GM19043 (cell line): Measurements from ENCODE around the gene PIWIL1.

Experiments
- ATAC-seq: cut with Tn5 transposase; IDR thresholded peaks from one replicate; pipeline ENCODE4 v1.9.1; 2021; ENCODE audit warnings: low read depth; ENCODE audit not compliant: unreplicated experiment

The PIWIL1 gene

GRCh38 chr12:130335517-130336392 lies 1.9 kb upstream of the PIWIL1 start:
- ATAC-seq = no peak

DNA sequence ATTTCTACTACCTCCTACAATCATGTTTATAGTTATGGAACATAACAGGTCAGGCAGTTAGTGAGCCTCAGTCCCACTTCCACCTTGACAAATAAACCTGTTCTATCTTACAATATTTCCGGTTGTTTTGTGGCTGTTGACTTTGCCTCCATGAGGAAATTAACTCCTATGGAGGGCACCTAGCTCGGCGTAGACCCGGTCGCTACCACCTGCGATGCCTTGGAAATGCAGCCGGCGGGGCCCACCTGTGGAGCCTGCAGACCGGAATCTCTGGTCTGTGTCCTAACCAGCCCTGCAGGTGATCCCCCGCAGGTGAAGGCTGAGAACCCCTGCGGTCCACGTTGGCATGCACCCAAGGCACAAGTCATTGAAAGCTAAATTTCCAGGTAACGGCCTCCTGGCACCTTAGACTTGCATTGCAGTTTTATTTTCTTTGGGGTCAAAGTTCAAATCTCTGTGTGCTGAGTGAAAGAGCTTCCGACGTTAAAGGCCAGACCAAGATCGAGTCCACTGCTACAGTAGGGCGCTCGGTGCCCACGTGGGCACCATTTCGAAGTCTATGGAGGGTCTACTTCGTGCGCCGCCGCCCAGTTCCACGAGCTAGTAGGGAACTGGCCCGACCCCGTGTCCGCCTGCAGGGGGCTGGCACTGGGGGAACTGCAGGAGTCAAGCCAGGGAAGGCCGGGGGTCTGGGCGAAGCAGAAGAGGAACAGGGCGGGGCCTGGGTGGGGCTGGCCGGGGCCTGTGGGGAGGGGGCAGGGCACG lies 782 bp upstream of the PIWIL1 start:
- no peak for ATAC-seq

DNA sequence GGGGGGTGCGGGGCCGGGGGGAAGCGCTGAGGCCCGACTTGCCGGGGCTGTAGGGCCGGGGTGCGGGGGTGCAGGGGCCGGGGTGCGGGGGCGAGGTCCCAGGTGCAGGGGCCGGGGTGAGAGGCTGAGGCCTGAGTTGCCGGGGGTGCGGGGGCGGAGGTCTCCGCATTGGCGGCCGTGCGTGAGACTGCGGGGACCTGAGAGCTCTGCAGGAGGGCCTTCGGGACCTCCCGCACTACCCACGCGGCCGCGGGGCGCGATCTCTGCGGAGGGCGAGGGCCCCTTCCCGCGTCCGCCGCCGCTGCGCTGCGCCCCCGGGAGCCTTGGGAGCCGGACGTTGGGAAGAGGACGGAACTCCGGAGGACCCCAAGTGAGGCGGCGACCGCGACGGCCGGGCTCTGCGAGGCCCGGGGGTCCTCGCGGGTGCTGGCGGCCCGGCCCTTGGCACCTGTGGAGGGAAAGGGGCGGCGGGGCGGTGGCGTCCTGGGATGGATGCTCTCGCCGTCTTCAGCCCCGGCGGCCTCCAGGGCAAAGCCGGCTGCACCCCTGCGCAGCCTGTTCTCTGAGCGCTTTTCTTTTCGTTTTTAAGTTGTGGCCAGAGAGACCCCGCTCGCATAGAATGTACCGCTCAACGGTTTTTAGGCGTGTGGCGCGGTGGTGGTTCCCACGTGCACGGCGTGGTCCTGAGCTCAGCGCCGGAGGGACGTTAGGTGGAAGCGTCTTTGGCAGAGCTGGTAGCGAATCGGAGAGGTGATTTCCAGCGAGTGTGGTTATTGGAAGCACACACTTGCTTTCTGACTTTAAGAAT lies 1.3 kb downstream of the PIWIL1 start:
- no peak for ATAC-seq

DNA sequence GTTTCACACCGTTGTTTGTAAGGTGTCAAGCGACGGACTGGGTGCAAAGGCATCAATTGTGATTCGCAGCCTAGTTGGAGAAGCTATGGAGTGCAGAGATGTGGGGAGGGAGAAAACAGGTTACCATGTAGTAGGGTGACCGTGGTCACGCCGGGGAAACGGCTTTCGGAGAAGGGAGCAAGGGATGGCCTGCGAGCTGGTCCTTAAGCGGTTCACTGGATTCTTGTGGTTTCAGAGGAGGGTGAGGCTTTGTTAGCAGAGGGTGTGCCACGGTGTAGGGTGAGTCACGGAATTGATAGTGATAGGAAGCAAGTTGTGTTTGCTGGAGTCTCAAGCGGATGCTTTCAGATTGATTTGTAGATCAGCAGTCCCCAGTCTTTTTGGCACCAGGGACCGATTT lies 2.3 kb downstream of the PIWIL1 start:
- ATAC-seq = no peak

- ATAC-seq = no peak
These were observed 4.8 kb downstream of the PIWIL1 start for GRCh38 chr12:130342442-130342841.

DNA sequence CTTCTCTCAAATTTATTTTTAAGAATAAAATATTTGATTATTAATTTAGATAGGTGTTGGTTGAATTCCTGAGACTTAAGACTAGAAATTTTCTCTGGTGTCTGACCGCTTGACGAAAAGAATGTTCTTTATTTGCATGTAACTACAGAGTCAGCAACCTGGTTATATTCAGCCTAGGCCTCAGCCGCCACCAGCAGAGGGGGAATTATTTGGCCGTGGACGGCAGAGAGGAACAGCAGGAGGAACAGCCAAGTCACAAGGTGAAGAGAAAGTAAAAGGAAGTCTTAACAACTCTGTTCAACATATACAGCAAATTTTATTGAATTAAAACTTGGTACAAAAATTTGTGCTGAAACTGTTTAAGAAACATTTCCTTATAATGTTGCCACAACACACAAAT lies 5.2 kb downstream of the PIWIL1 start:
- no peak for ATAC-seq

GRCh38 chr12:130344529-130344928 lies 6.8 kb downstream of the PIWIL1 start:
- no peak for ATAC-seq

- ATAC-seq = no peak
These were observed 7.6 kb downstream of the PIWIL1 start for GRCh38 chr12:130345292-130345691.

- ATAC-seq = no peak
These were observed 9.9 kb downstream of the PIWIL1 start for GRCh38 chr12:130347588-130347987.

- ATAC-seq = no peak
These were observed 13.0 kb downstream of the PIWIL1 start for GRCh38 chr12:130350715-130351114.

DNA sequence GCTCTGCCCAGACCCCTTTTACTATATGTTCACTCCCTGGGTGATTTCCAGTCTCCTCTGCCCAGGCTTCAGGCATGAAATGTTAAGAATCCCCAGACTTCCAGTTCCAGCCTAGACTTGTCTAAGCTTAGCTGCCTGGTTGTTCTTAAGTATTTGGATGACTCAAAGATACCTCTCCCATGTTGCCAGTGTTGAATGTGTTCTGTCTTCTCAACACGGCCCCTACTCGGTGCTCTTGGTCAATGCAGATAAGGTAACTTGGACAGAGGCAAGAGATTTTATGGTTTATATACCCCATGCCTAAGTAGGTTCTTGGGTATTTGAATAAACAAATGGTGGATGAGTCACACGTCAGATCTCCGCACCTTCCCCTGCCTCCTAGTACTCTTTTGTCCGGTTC lies 13.6 kb downstream of the PIWIL1 start:
- no peak for ATAC-seq

DNA sequence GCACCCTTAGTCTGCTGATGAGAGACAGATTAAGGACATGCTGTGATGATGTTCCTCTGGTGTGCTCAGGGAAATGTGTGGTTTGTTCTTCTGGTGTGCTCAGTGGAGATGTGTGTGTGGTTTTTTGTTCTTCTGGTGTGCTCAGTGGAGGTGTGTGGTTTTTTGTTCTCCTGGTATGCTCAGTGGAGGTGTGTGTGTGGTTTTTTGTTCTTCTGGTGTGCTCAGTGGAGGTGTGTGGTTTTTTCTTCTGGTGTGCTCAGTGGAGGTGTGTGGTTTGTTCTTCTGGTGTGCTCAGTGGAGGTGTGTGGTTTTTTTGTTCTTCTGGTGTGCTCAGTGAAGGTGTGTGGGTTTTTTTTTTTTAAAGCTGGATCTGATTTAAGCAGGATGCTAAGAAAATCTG lies 15.4 kb downstream of the PIWIL1 start:
- no peak for ATAC-seq

DNA sequence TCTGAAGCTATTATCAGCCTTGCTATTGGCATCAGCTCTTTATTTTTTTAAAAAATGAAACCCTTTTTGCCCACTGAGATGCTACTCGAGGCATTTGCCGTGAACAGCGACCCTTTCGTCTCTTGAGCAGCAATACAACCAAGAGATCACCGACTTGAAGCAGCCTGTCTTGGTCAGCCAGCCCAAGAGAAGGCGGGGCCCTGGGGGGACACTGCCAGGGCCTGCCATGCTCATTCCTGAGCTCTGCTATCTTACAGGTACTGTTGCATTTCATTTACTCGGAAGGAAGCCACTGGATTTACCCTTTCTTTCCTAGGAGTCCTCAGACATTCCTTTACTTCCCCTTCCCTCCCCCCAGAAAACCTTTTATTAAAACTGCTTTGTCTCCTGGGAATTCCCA lies 16.7 kb downstream of the PIWIL1 start:
- ATAC-seq = no peak

GRCh38 chr12:130356222-130356621 lies 18.5 kb downstream of the PIWIL1 start:
- ATAC-seq = no peak

GRCh38 chr12:130357241-130357640 lies 19.6 kb downstream of the PIWIL1 start:
- no peak for ATAC-seq

DNA sequence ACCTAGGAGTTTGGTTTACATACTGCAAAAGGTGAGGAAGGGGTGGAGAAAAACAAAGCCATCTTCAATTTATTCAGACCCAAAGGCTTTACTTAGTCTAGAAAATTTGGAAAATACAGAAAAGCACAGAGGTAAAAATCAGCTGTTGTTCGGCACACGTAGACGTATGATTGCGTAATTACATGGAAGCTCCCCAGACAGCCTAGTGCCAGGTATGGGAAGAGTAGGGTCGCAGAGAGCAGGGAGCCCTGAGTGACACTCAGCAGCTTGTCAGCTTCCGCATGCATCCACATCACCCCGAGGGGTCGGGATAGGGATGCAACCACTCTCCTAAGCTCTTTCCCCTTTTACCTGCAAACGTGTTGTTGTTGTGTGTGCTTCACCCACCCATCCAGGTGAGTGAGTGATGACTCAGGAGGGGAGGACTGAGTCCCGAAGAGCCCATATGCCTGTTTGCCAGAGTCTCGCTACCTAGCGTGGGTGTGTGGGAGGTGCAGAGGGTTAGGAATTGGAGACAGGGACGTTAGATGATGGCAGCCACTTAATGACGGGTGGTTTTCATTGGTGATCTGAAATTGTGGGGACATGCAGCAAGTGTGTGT lies 20.1 kb downstream of the PIWIL1 start:
- no peak for ATAC-seq

DNA sequence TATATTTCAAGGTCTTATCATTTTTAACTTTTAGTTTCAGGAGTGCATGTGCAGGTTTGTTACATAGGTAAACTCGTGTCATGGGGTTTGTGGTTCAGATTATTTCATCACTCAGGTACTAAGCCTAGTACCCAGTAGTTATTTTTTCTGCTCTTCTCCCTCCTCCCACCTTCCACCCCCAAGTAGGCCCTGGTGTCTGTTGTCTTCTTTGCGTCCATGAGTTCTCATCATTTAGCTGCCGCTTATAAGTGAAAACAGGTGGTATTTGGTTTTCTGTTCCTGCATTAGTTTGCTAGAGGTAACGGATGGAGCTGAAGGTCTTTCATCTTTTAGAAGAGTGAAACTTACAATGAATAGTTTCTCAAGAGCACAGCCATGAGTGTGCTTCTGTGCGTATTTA lies 24.4 kb downstream of the PIWIL1 start:
- ATAC-seq = no peak

GRCh38 chr12:130364578-130364977 lies 26.9 kb downstream of the PIWIL1 start:
- no peak for ATAC-seq

DNA sequence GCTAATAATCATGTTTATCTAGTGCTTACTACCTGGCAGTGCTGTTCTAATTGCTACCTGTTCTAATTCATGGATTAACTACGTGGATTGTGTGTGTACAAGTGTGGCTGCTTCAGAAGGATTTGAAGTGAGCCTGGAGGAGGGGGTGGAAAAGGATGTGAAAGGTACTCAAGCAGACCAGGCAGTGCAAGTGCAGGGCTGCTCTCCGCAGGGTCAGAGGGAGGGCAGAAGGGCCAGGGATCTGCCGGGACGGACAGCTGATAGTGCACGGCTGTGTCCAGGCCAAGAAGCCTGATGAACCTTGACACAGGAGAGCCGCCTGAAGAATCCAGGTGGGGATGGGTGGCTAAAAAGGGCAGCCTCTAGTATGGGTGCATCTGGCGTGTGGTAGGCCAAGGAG lies 28.5 kb downstream of the PIWIL1 start:
- ATAC-seq = no peak

DNA sequence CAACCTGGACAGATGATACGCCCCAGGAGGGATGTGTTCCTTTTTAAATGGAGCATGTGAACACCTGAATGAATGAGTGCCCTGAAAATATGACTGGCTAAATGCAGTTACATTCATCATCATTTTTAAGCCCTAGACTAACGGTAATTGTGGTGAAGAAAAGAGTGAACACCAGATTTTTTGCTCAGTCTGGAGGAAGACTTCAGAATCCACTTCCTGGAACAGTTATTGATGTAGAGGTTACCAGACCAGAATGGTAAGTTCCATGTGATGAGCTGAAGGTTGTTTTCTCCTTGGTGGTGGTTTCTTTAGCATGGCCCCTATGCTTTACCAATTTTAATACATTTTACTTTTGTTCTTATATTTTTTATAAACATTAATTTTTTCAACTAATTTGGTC lies 29.3 kb downstream of the PIWIL1 start:
- no peak for ATAC-seq

GRCh38 chr12:130367523-130367922 lies 29.8 kb downstream of the PIWIL1 start:
- no peak for ATAC-seq
